ENCODE measurements around the gene TEAD3. TPM values are rescaled to one million over a fixed set of nuclear protein-coding genes. Genes with fewer than 3 reads are reported as not detected.

TEAD3 gene
- total RNA-seq, 1 experiment from 2014 or later: 27.0 TPM

GRCh38 chr6:35461270-35461669, 35.6 kb downstream of the TEAD3 start:
- no peaks in the 10 kb centered on the region for H3K79me2 ChIP-seq (ENCODE audit: insufficient read depth, low read length)
- H4K91ac ChIP-seq (ENCODE audit: insufficient read length, low read depth, low read length): no peak overlapping the region
- peak overlapping the region in 1 of 3 experiments; percentile 5; a peak in 1 of 7 replicates for H3K27ac Mint-ChIP-seq
- no peak overlapping the region for H2BK12ac ChIP-seq (ENCODE audit: insufficient read length, low read depth, low read length)
- H2AK5ac ChIP-seq (ENCODE audit: insufficient read length, low read length): no peak overlapping the region
- no peak overlapping the region for H4K5ac ChIP-seq (ENCODE audit: insufficient read length, low read depth, low read length)
- no peak overlapping the region for H3K4me3 Mint-ChIP-seq
- no peaks in the 10 kb centered on the region for H3K79me1 ChIP-seq (ENCODE audit: insufficient read depth, low read depth, low read length, poor library complexity, severe bottlenecking)
- no peak overlapping the region for H2BK20ac ChIP-seq (ENCODE audit: low read depth, low read length, poor library complexity, severe bottlenecking)
- H3K27me3 ChIP-seq (ENCODE audit: insufficient read depth, low read length): no peaks in the 10 kb centered on the region
- no peak overlapping the region for H3K23ac ChIP-seq (ENCODE audit: insufficient read length, low read depth, low read length)
- H3K4me2 ChIP-seq (ENCODE audit: insufficient read depth, insufficient read length, low read length): no peak overlapping the region
- no peak overlapping the region for H2BK120ac ChIP-seq (ENCODE audit: low read depth, low read length, poor library complexity, severe bottlenecking)
- no peak overlapping the region for H2BK5ac ChIP-seq (ENCODE audit: insufficient read length, low read length)
- H3K27me3 Mint-ChIP-seq (ENCODE audit: low read depth): no peaks in the 10 kb centered on the region
- H3K9me3 ChIP-seq (ENCODE audit: control insufficient read depth, low read depth, low read length): no peaks in the 10 kb centered on the region
- no CpG with 5 or more reads among the region's 3 CpGs for WGBS (ENCODE audit: extremely low coverage, insufficient read length, low lambda C conversion rate)
- H3K18ac ChIP-seq (ENCODE audit: insufficient read length, low read depth, low read length): no peak overlapping the region
- no peak overlapping the region for H3K4ac ChIP-seq (ENCODE audit: low read depth, low read length)
- no peak overlapping the region for H3K27ac ChIP-seq (ENCODE audit: insufficient read length, low read depth, low read length)
- H3K14ac ChIP-seq (ENCODE audit: insufficient read depth, low read length): no peak overlapping the region
- H3K4me1 Mint-ChIP-seq: peaks cover 0 to 12% of the 10 kb centered on the region in 2 experiments; a peak in 2 of 4 replicates
- no peaks in the 10 kb centered on the region for H3K4me1 ChIP-seq (ENCODE audit: insufficient read depth, low read length)
- H3T11ph ChIP-seq (ENCODE audit: low read length): no peak overlapping the region
- H3K9me3 Mint-ChIP-seq: no peaks in the 10 kb centered on the region
- DNase-seq: no peak
- no peaks in the 10 kb centered on the region for H4K20me1 ChIP-seq (ENCODE audit: control insufficient read depth, insufficient read depth, insufficient read length)
- H3K56ac ChIP-seq (ENCODE audit: insufficient read length, low read depth, low read length): no peak overlapping the region
- no peak overlapping the region for H2BK15ac ChIP-seq (ENCODE audit: low read depth, low read length)
- H3K36me3 Mint-ChIP-seq (ENCODE audit: insufficient read depth in 1 of 3, low read depth in 3 of 3): peaks cover 31 to 61% (median 49%) of the 10 kb centered on the region in 3 experiments
- TF ChIP-seq CTCF (conservative IDR thresholded peaks at IDR 0.05): no peak
- H4K8ac ChIP-seq (replicated peaks; ENCODE audit: insufficient read length, low read depth, low read length): no peak overlapping the region
- H3K23me2 ChIP-seq (ENCODE audit: insufficient read length, low read depth, low read length, poor library complexity, severe bottlenecking): no peaks in the 10 kb centered on the region
- no peak overlapping the region for H2AFZ ChIP-seq (ENCODE audit: low read length)
- no peak overlapping the region for H3K9ac ChIP-seq (ENCODE audit: extremely low read depth, insufficient read length, low read length)
